ENCODE results near the gene CYB5D1.

GRCh38 chr17:7852262-7852670, 5.5 kb upstream of the CYB5D1 start:
- TF ChIP-seq CTCF (IDR thresholded peaks at IDR 0.05; ENCODE audit: low read depth, low read length) = no peak
- no peak for TF ChIP-seq POLR2A (IDR thresholded peaks at IDR 0.05; ENCODE audit: extremely low read depth, insufficient read length)
- TF ChIP-seq MYC (IDR thresholded peaks at IDR 0.05; ENCODE audit: low read depth, low read length) = no peak
- TF ChIP-seq MAX (IDR thresholded peaks at IDR 0.05; ENCODE audit: low read depth, low read length) = no peak

Data from NB4 (cell line).